ENCODE measurements around the gene DVL1. TPM values are rescaled to one million over a fixed set of nuclear protein-coding genes. Genes with fewer than 3 reads are reported as not detected.

The DVL1 gene
- total and polyA plus RNA-seq, 2 of the 13 experiments (the other 11 are each of a cell fraction or from before 2014, with no cell fraction given) = 30.8 to 60.4 TPM

- no CpG with 5 or more reads among the region's 41 CpGs for WGBS (ENCODE audit: low lambda C conversion rate)
- H3K27me3 ChIP-seq (ENCODE audit: control insufficient read depth in 1 of 2, insufficient read depth in 2 of 2, low read length in 2 of 2) = no peaks in the 10 kb centered on the region
- in situ Hi-C loops (cut with HindIII; ENCODE audit: extremely low pct_ligation_motif_present, low pct_unique_long_range_greater_than_20kb) (no loop called here), intact Hi-C loops (cut with micrococcal nuclease; ENCODE audit: unreplicated experiment) (loop anchor here (2.0 kb wide), 1 partner anchor 21 kb away; no protein-coding TSS in a partner anchor)
- ATAC-seq = peak; percentile 3
- BruUV-seq (replicated peaks) = no TSS peak
- H3K79me2 ChIP-seq (ENCODE audit: insufficient read depth, low read length) = peaks cover 52% of the 10 kb centered on the region
- H3K4me1 ChIP-seq (ENCODE audit: insufficient read depth, low read length) = peaks cover 23% of the 10 kb centered on the region
- peak overlapping the region; percentile 67 for H3K4me2 ChIP-seq (ENCODE audit: low read depth, low read length)
- no peaks in the 10 kb centered on the region for H3K9me3 ChIP-seq (ENCODE audit: low read length)
- peak overlapping the region; percentile 68 to 99 (median 95); a peak in 5 of 6 replicates for H3K4me3 ChIP-seq (replicated peaks in 1 of 3; ENCODE audit: insufficient read depth in 1 of 3, low read depth in 2 of 3, low read length in 3 of 3)
- CTCF ChIA-PET (ENCODE audit: low intra/inter-chr PET ratio, low total read pairs) = no interaction called here
- POLR2A ChIA-PET = no interaction called here
- DNase-seq (ENCODE audit: low spot score) = no peak
- H3K36me3 ChIP-seq (replicated peaks in 1 of 2; ENCODE audit: control insufficient read depth in 1 of 2, insufficient read depth in 2 of 2, low read length in 2 of 2) = peaks cover 8 to 16% of the 10 kb centered on the region in 2 experiments; a peak in 4 of 5 replicates
- peak overlapping the region; percentile 96 for H3K9ac ChIP-seq (ENCODE audit: insufficient read depth, low read depth, low read length)
- H3K27ac ChIP-seq (ENCODE audit: extremely low read length, insufficient read depth, low read length) = peak overlapping the region; percentile 69
- peaks cover 5% of the 10 kb centered on the region; the same call in 1 of the 2 replicates for H4K20me1 ChIP-seq (ENCODE audit: insufficient read depth, low read length)
- H2AFZ ChIP-seq (ENCODE audit: low read length) = no peak overlapping the region
- no peak for FAIRE-seq
- no peak for TF ChIP-seq NONO (IDR thresholded peaks at IDR 0.05)
- 0 out of 2 replicates have a peak, but pooled peaks have one; percentile 59 for TF ChIP-seq NONO (CRISPR knock-in tag; conservative IDR thresholded peaks at IDR 0.05)
- 0 out of 2 replicates have a peak, but pooled peaks have one; percentile 10 for TF ChIP-seq ZNF235 (CRISPR knock-in tag; IDR thresholded peaks at IDR 0.05; ENCODE audit: borderline replicate concordance)
- TF ChIP-seq, protein P1, sequence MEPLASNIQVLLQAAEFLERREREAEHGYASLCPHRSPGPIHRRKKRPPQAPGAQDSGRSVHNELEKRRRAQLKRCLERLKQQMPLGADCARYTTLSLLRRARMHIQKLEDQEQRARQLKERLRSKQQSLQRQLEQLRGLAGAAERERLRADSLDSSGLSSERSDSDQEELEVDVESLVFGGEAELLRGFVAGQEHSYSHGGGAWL (CRISPR knock-in tag; IDR thresholded peaks at IDR 0.05) = peak; percentile 19
- TF ChIP-seq TEAD2 (CRISPR knock-in tag; IDR thresholded peaks at IDR 0.05) = no peak
- TF ChIP-seq JARID2 (CRISPR knock-in tag; IDR thresholded peaks at IDR 0.05; ENCODE audit: insufficient replicate concordance) = no peak
- peak; percentile 77; the same call in 1 of the 2 replicates for TF ChIP-seq KDM5A (IDR thresholded peaks at IDR 0.05; ENCODE audit: borderline replicate concordance, low read length)
- TF ChIP-seq ZNF274 (CRISPR knock-in tag; IDR thresholded peaks at IDR 0.05) = peak; percentile 12; the same call in 1 of the 2 replicates
- no peak for TF ChIP-seq ZNF432 (CRISPR knock-in tag; IDR thresholded peaks at IDR 0.05; ENCODE audit: borderline replicate concordance)
- 0 out of 2 replicates have a peak, but pooled peaks have one; percentile 41 for TF ChIP-seq ARHGAP35 (CRISPR knock-in tag; IDR thresholded peaks at IDR 0.05; ENCODE audit: borderline replicate concordance)
- TF ChIP-seq ZNF629 (CRISPR knock-in tag; conservative IDR thresholded peaks at IDR 0.05) = no peak
- peak in 1 of 2 experiments; percentile 7; a peak in 1 of 4 replicates for TF ChIP-seq HMGXB4 (CRISPR knock-in tag; IDR thresholded peaks at IDR 0.05; ENCODE audit: borderline replicate concordance in 1 of 2, low read depth in 1 of 2)
- TF ChIP-seq HNRNPK (IDR thresholded peaks at IDR 0.05; ENCODE audit: low read depth, low read length, poor library complexity, severe bottlenecking) = peak; percentile 96
- TF ChIP-seq, protein P2, sequence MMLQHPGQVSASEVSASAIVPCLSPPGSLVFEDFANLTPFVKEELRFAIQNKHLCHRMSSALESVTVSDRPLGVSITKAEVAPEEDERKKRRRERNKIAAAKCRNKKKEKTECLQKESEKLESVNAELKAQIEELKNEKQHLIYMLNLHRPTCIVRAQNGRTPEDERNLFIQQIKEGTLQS (CRISPR knock-in tag; IDR thresholded peaks at IDR 0.05) = 0 out of 2 replicates have a peak, but pooled peaks have one; percentile 33
- no peak for TF ChIP-seq PRDM4 (CRISPR knock-in tag; IDR thresholded peaks at IDR 0.05; ENCODE audit: borderline replicate concordance)
- peak; percentile 34; the same call in 1 of the 2 replicates for TF ChIP-seq ETV6 (CRISPR knock-in tag; conservative IDR thresholded peaks at IDR 0.05)
- 0 out of 2 replicates have a peak, but pooled peaks have one; percentile 53 for TF ChIP-seq ATF7-NPFF (CRISPR knock-in tag; IDR thresholded peaks at IDR 0.05; ENCODE audit: low read depth)
- TF ChIP-seq RNF2 (conservative IDR thresholded peaks at IDR 0.05; ENCODE audit: low read depth) = 0 out of 2 replicates have a peak, but pooled peaks have one; percentile 36
Observed at GRCh38 chr1:1324084-1324523, 25.1 kb downstream of the DVL1 start.

Measured in HepG2 (cell line).